BJ (cell line): Measurements from ENCODE around the gene KCNJ15. TPM values are rescaled to one million over a fixed set of nuclear protein-coding genes. Genes with fewer than 3 reads are reported as not detected.

ENCODE experiments used
- CTCF ChIA-PET: fragments of 350-600 bp; formaldehyde crosslinking; extraction: SDS; loops from one replicate; lab custom pipeline; 2021; ENCODE audit warnings: antibody characterized with exemption, inconsistent platforms; lab: Yijun Ruan, JAX
- POLR2A ChIA-PET: fragments of 300-600 bp; sonication (Branson Sonifier 250); formaldehyde crosslinking; extraction: SDS; loops from one replicate; lab custom pipeline; 2021; ENCODE audit warnings: antibody characterized with exemption; lab: Charles Lee
- DNase-seq: peaks from one replicate; pipeline ENCODE4 v3.0.0-alpha.2; 2011; ENCODE audit warnings: low read depth
- H3K27me3 ChIP-seq: 2 replicates; pipeline ENCODE4 v1.6.0; 2011; ENCODE audit warnings: low read length; ENCODE audit not compliant: control insufficient read depth, insufficient read depth
- H3K36me3 ChIP-seq: 2 replicates; pipeline ENCODE4 v1.5.1; 2011; ENCODE audit warnings: low read length; ENCODE audit not compliant: control insufficient read depth, insufficient read depth
- H3K4me3 ChIP-seq: 2 replicates; pipeline ENCODE4 v1.5.1; 2011; ENCODE audit warnings: low read depth, mild to moderate bottlenecking, control low read depth, low read length
- polyA plus RNA-seq: library from polyadenylated mRNA; depleted of rRNA; stranded (reverse); fragments of >200 nt; gene quantifications from 2 replicates; pipeline ENCODE4 v1.2.3, GENCODE V29; 2011
- TF ChIP-seq, protein P1 (sequence below): IDR thresholded peaks from 2 replicates; pipeline ENCODE4 v1.5.1; 2011; ENCODE audit warnings: low read depth, mild to moderate bottlenecking, control low read depth, inconsistent platforms, low read length, moderate library complexity; ENCODE audit not compliant: insufficient read depth

Gene KCNJ15
- polyA plus RNA-seq, 1 experiment: 0.02 TPM

DNA sequence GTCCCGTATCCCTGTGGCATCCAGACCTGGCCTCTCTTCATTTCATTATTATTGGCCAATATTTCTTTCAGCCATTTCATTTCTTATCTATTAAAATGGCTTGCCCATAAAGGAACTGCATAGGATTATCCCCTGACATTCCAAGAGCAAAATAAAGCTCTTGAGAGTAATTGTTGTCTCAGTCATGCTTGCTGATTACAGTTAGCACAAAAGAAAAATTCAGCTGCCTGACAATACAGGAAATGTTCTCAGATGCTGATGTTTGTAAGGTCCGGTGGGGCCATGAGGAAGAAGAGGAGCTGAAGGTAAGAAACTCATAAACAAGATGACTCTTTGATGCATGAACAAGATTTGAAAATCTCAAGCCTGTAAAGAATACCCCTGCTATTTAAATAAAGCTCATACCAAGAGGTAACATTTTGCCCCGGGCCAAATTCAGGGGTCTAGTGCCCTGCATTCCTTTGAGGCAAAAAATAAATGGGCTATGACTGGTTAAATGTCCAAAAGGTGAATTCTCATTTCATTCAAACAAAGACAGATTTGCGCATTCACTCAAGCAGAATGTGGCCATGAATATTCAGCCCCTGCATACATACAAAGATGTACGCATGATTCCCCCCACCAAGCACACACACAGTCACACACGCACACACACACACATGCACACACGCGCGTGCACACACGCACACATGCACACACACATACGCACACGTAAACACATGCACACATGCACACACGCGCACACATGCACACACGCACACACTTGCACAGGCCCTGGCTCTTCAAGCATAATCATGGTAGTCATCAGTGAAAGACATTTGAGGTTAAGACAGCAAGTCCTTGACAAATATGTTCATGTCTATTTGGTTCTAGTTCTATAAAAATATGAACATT lies 44.8 kb downstream of the KCNJ15 start:
- DNase-seq: no peak
- Histone ChIP-seq H3K36me3 (no peaks in the 10 kb centered on the region), H3K4me3 (no peak overlapping the region), H3K27me3 (no peaks in the 10 kb centered on the region)
- TF ChIP-seq, protein P1, sequence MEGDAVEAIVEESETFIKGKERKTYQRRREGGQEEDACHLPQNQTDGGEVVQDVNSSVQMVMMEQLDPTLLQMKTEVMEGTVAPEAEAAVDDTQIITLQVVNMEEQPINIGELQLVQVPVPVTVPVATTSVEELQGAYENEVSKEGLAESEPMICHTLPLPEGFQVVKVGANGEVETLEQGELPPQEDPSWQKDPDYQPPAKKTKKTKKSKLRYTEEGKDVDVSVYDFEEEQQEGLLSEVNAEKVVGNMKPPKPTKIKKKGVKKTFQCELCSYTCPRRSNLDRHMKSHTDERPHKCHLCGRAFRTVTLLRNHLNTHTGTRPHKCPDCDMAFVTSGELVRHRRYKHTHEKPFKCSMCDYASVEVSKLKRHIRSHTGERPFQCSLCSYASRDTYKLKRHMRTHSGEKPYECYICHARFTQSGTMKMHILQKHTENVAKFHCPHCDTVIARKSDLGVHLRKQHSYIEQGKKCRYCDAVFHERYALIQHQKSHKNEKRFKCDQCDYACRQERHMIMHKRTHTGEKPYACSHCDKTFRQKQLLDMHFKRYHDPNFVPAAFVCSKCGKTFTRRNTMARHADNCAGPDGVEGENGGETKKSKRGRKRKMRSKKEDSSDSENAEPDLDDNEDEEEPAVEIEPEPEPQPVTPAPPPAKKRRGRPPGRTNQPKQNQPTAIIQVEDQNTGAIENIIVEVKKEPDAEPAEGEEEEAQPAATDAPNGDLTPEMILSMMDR: no peak
- POLR2A ChIA-PET: no interaction called here
- CTCF ChIA-PET: interaction anchor here (1.2 to 1.4 kb wide), 2 partner anchors 12 to 51 kb away, joined by 4 to 5 read pairs; no protein-coding TSS in a partner anchor

DNA sequence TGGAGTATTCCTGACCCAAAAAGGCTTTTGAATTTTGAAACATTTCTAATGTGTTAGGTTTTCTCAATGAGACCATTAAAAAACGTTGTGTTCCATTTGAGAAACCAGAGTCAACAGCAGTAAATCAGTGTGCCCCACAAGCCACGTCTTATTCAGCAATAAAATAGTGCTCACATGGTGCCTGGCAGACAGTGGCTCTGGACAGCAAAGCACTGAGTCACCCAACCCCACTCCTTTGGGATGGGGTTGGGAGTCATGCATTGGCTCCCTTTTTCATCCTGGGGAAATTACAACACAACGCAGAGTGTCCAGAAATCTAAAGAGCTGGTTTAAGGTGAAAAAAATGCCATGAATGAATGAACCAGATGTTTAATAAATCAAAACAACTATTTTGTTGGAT lies 46.5 kb downstream of the KCNJ15 start:
- no peaks in the 10 kb centered on the region for H3K36me3 ChIP-seq
- no peak overlapping the region for H3K4me3 ChIP-seq
- DNase-seq: peak; percentile 71
- TF ChIP-seq, protein P1: no peak
- no peaks in the 10 kb centered on the region for H3K27me3 ChIP-seq
- ChIA-PET POLR2A (no interaction called here), CTCF (interaction anchor here (0.7 to 2.4 kb wide), 2 partner anchors 49 to 83 kb away, joined by 3 to 11 read pairs; no protein-coding TSS in a partner anchor)

DNA sequence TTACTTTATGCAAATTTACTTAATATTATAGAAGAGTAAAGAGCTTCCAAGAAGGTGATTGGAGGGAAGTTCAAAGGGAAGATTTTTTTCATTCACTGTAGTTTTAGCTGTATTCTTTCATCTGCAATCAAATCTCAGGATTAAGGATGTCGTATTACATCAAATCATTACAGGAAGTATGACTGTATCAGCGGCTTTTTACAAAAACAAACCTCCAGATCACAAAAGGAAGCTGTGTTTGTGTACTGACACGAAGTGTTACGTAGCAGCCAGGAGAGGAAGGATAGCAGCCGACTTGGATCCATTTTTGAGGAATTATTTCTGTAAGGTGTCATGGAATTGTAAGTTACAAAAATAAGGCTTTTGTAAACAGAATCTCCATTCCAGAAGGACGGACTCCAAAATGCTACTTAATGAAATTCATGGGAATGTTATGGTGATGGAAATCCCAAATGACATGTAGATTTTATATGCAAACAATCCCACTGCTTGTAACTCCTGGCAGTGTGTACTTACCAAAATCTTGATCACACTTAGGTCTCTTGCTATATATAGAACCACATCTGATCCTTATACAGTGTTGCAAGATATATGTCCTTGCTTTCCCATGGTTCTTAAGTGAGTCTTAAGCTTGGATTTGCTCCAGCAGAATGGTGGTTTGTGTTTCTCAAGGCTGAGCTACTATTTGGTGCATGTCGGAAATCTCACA lies 49.8 kb downstream of the KCNJ15 start:
- ChIA-PET CTCF (interaction anchor here (0.6 to 1.0 kb wide), 4 partner anchors 13 to 421 kb away, joined by 3 to 4 read pairs (median 3); no protein-coding TSS in a partner anchor), POLR2A (no interaction called here)
- peak; percentile 57 for DNase-seq
- TF ChIP-seq, protein P1: no peak
- Histone ChIP-seq H3K36me3 (no peaks in the 10 kb centered on the region), H3K27me3 (no peaks in the 10 kb centered on the region), H3K4me3 (no peak overlapping the region)

DNA sequence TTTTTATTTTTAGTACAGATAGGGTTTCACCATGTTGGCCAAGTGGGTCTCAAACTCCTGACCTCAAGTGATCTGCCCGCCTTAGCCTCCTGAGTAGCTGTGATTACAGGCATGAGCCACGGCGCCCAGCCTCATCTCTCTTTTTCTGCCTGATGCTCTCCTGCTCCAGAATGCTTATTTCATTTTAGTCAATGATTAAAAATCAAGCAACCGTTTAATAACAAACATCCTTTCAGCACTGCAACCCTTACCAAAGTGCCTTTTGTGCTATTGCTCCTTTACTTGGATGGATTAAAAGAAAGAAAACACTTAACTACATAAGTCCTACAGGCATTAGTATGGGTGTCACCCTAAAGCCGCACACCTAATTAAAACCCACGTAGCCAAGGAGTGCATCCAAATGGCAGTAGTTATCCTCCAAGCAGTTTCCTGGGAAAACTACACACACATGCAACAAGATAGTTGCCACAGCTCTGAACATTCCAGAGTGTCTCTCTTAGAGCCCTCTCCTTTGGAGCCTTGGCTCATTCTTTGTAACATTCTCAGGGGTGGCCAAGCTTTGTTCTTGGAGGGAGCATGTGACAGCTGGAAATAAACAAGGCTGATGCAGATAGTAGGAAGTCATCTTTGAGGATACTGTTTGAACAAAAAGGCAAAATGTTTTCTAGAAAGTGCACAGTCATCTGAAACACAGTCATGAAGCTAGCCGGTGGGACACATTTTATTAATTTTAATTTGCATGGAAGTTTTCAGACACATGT lies 51.2 kb downstream of the KCNJ15 start:
- ChIA-PET CTCF (interaction anchor here (1.0 to 1.5 kb wide), 4 partner anchors 12 to 89 kb away, joined by 3 to 4 read pairs (median 3); no protein-coding TSS in a partner anchor), POLR2A (no interaction called here)
- Histone ChIP-seq H3K36me3 (no peaks in the 10 kb centered on the region), H3K27me3 (no peaks in the 10 kb centered on the region), H3K4me3 (no peak overlapping the region)
- TF ChIP-seq, protein P1: no peak
- DNase-seq: no peak
